Motor neuron (in vitro differentiated cells): ENCODE data around the gene NINJ2. TPM values are rescaled to one million over a fixed set of nuclear protein-coding genes. Genes with fewer than 3 reads are reported as not detected.
A peak's percentile ranks its signal among the peaks of the same experiment; 100 is the strongest.

Experiments
- ATAC-seq, 8 experiments: fragments of 200-7000 bp; cut with Tn5 transposase; replicated peaks in 6 of 8; 2 replicates each; pipeline ENCODE4 v1.8.0; 2021; ENCODE audit warnings: mild to moderate bottlenecking in 8 of 8, moderate library complexity in 8 of 8
- H3K27ac ChIP-seq, 2 donors: fragments of 250-450 bp; sonication (Bioruptor Pico); 2 replicates each; pipeline ENCODE4 v1.9.0; 2021; ENCODE audit warnings: antibody characterized with exemption in 2 of 2, mild to moderate bottlenecking in 2 of 2, moderate library complexity in 1 of 2
- H3K4me1 ChIP-seq, 2 donors: fragments of 250-450 bp; sonication (Bioruptor Pico); replicated peaks in 1 of 2; 2 replicates each; pipeline ENCODE4 v1.6.1; 2021; ENCODE audit warnings: antibody characterized with exemption in 2 of 2, mild to moderate bottlenecking in 2 of 2, moderate library complexity in 1 of 2
- H3K4me3 ChIP-seq, 5 donors: fragments of 250-450 bp; sonication (Bioruptor Pico); 2 replicates each; pipeline ENCODE4 v1.9.0; 2021; ENCODE audit warnings: antibody characterized with exemption in 5 of 5, mild to moderate bottlenecking in 5 of 5, moderate library complexity in 4 of 5
- WGBS, 10 experiments: fragments of 450-650 bp; shearing (Covaris generic); methylation state at CpG; one replicate each; pipeline ENCODE4 v1.0.0; 2022; 5-methylcytosine and 5-hydroxymethylcytosine counted together
- in situ Hi-C, 9 experiments: fragments of 400-800 bp; cut with MboI; loops; one replicate each; pipeline ENCODE4 v1.15.0; 2021; ENCODE audit warnings: low sequenced_read_pairs in 9 of 9, low pct_unique_long_range_greater_than_20kb in 2 of 9; ENCODE audit not compliant: unreplicated experiment in 9 of 9
- total RNA-seq, 8 experiments: library from RNA; unstranded; fragments of 300-600 nt; gene quantifications; 2 replicates each; pipeline versions ENCODE4 v1.2.3 to v1.2.4, GENCODE V29; 2022

The NINJ2 gene
- total RNA-seq, 8 experiments from 2014 or later: 0.21 to 4.5 (median 0.54) TPM; not detected in 1

DNA sequence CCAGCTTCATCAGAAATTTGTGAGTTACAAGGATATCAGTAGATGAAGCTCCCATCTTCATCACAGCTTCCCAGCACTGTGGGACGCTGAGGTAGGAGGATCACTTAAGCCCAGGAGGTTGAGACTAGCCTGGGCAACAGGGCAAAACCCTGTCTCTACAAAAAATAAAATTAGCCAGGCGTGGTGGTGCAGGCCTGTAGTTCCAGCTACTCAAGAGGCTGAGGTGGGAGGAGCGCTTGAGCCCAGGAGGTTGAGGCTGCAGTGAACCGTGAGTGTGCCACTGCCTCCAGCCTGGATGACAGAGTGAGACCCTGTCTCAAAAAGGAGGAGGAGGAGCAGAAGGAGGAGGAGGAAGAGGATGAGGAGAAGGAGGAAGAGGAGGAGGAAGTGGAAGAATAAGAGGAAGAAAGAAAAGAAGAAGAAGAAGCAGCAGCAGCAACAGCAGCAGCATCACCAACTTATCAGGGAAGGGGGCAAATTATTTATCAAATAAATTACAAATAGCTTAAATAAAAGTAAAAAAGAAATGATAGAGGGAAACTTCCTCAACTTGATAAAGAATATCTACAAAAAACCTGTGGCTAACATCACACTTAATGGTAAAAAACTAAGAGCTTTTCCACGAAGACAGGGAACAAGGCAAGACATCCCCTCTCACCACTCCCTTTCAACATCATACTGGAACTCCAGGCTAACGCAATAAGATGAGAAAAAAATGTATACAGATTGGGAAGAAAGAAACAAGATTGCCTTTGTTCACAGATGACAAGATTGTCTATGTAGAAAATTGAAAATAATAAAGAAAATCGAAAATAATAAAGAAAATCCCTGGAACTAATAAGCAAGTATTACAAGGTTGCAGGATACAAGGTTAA is 69.6 kb downstream of the NINJ2 start:
- no peak for ATAC-seq
- Histone ChIP-seq H3K27ac (no peak overlapping the region), H3K4me1 (peaks cover 0 to 10% of the 10 kb centered on the region in 2 donors), H3K4me3 (no peak overlapping the region)
- in situ Hi-C loops: loop anchor here in 1 of 9 experiments (25.0 kb wide), 1 partner anchor 169 kb away; the partner anchor contains the start of gene WNK1
- 40 to 68% (median 51%) methylated on average over 3 to 6 of the region's 7 CpGs; no CpG with 5 or more reads in 1 of the 10 experiments for WGBS, 10 experiments

DNA sequence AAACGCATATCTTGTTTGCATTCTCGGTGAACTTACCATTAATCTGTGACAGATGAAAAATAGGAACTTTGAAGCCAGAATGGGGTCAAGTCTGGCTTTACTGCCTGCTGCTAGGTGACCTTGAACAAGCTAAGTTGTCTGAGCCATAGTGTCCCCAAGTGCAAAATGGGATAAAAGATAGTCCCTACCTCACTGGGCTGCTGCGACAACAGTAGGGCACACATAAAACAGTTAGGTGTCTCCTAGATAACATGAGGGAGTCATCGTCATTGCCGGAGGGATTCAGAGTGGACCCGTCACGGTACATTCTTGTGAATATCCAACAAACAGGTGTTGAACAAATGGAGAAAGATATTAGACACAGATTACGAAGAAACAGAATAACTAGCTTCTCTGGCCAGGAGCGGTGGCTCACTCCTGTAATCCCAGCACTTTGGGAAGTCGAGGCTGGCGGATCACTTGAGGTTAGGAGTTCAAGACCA is 71.2 kb downstream of the NINJ2 start:
- Histone ChIP-seq H3K4me3 (no peak overlapping the region), H3K27ac (no peak overlapping the region), H3K4me1 (peaks cover 0 to 10% of the 10 kb centered on the region in 2 donors)
- 68 to 100% (median 94%) methylated on average over 1 to 9 of the region's 11 CpGs for WGBS, 10 experiments
- in situ Hi-C loops: loop anchor here in 1 of 9 experiments (25.0 kb wide), 1 partner anchor 170 kb away; the partner anchor contains the start of gene WNK1
- no peak for ATAC-seq

DNA sequence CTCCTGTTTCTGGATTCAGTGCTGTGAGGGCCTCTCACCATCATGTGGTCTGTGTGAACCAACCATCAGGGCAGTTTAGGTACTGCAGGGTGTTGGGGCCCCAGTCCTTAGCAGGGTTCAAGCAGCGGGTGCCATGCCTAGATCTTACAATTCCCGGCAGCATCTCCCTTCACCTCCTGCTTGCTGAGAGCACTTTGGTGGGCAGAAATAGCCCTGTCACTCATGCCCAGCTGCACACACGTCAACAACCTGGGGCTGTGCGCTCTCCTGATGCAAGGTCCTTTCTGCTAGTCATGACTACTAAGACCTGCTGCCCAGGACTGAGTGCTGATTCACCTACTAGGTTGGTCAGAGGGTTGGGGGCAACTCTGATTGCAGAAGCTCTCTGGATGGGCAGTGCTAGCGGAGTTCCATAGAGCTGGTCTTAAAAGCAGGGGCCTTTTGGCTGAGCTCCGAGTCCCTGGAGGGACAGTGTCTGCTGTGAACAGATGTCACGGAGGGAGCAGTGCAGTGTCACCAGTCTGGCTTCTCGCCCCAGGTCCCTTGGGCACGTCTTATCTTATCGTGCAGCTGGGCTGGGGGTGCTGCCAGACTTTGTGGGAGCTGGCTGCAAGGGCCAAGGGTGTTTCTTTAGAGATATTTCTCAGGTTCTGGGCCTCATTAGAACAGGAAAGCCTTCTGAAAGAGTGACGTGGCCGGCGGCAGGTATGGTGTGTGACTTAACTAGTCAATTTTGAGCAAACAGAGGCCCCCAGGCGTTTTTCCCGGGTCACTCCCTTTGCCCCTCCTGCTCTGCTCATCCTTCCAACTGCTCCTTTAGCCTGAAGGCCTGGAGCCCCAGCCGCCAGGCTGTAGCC is 71.8 kb downstream of the NINJ2 start:
- Histone ChIP-seq H3K27ac (no peak overlapping the region), H3K4me1 (peaks cover 0 to 10% of the 10 kb centered on the region in 2 donors), H3K4me3 (no peak overlapping the region)
- peak in 6 of 8 experiments; percentile 30 to 54 (median 40) for ATAC-seq
- in situ Hi-C loops: loop anchor here in 1 of 9 experiments (25.0 kb wide), 1 partner anchor 171 kb away; the partner anchor contains the start of gene WNK1
- 40 to 100% (median 84%) methylated on average over 1 to 6 of the region's 16 CpGs; no CpG with 5 or more reads in 4 of the 10 experiments for WGBS, 10 experiments

DNA sequence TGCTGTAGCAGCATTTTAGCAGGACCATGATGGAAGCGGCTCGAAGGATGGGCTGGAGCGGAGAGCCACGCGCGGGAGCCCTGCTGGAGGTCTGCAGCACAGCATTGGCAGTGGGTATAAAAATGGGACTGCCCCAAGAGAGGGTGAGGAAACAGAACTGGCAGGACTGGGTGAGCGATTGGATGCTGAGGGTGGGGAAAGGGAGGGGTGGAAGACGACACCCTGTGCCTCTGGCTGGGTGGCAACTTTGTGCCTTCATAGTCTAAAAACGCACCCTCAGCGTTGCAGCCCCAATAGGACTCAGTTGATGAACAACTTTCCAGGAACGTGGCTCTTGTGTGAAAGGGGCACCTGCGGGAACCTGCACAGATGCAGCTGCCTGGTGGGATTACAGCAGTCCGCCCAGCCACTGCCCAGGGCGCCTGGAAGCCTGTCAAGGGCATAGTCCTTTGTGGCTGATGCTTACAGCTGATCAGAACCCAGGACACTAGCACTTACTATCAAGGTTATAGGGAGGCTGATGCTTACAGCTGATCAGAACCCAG is 73.0 kb downstream of the NINJ2 start:
- 60 to 90% (median 74%) methylated on average over 2 to 6 of the region's 14 CpGs; no CpG with 5 or more reads in 4 of the 10 experiments for WGBS, 10 experiments

DNA sequence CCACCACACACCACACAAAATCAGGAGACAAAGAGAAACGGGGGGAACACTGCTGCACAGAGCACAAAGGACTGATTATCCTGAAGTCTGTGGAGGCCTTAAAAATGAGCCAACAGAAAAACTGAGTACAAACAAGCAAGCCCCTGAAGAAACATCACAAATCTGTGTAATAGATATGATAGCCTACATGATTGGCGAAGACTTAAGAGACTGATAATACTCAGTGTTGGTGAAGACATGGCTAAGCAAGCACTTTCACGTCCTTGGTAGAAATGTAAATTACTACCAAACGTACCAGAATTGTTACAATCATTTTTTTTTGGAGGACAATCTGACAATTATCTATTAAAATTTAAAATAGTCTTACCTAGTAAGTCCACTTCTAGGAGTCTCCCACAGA is 74.6 kb downstream of the NINJ2 start:
- no peak for ATAC-seq
- WGBS, 10 experiments: 27 to 100% (median 69%) methylated on average over 1 to 4 of the region's 4 CpGs
- in situ Hi-C loops: loop anchor here in 1 of 9 experiments (25.0 kb wide), 1 partner anchor 174 kb away; the partner anchor contains the start of gene WNK1
- peaks cover 0 to 10% of the 10 kb centered on the region in 2 donors for H3K4me1 ChIP-seq
- H3K27ac ChIP-seq: no peak overlapping the region
- H3K4me3 ChIP-seq: no peak overlapping the region

More for the DNA sequence above, 73.0 kb downstream of the NINJ2 start:
- H3K4me3 ChIP-seq: no peak overlapping the region
- in situ Hi-C loops: loop anchor here in 1 of 9 experiments (25.0 kb wide), 1 partner anchor 172 kb away; the partner anchor contains the start of gene WNK1
- H3K4me1 ChIP-seq: peaks cover 0 to 10% of the 10 kb centered on the region in 2 donors
- no peak for ATAC-seq
- no peak overlapping the region for H3K27ac ChIP-seq

DNA sequence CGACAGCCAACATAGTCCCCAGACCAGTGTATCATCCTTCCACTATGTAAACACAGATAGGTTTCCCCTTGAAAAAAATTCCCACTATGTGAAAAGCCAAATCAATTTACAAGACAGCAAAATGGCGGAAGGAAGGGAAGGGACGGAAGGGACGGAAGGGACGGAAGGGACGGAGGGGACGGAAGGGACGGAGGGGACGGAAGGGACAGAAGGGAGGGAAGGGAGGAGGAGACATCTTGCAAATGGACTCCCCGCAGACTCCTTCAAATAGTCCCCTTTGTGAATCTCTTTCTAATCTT is 75.3 kb downstream of the NINJ2 start:
- ATAC-seq: no peak
- H3K27ac ChIP-seq: no peak overlapping the region
- H3K4me1 ChIP-seq: peaks cover 0 to 10% of the 10 kb centered on the region in 2 donors
- H3K4me3 ChIP-seq: no peak overlapping the region
- in situ Hi-C loops: loop anchor here in 1 of 9 experiments (25.0 kb wide), 1 partner anchor 174 kb away; the partner anchor contains the start of gene WNK1
- WGBS, 10 experiments: 60 to 100% (median 81%) methylated on average over 1 to 9 of the region's 10 CpGs; no CpG with 5 or more reads in 1 of the 10 experiments

DNA sequence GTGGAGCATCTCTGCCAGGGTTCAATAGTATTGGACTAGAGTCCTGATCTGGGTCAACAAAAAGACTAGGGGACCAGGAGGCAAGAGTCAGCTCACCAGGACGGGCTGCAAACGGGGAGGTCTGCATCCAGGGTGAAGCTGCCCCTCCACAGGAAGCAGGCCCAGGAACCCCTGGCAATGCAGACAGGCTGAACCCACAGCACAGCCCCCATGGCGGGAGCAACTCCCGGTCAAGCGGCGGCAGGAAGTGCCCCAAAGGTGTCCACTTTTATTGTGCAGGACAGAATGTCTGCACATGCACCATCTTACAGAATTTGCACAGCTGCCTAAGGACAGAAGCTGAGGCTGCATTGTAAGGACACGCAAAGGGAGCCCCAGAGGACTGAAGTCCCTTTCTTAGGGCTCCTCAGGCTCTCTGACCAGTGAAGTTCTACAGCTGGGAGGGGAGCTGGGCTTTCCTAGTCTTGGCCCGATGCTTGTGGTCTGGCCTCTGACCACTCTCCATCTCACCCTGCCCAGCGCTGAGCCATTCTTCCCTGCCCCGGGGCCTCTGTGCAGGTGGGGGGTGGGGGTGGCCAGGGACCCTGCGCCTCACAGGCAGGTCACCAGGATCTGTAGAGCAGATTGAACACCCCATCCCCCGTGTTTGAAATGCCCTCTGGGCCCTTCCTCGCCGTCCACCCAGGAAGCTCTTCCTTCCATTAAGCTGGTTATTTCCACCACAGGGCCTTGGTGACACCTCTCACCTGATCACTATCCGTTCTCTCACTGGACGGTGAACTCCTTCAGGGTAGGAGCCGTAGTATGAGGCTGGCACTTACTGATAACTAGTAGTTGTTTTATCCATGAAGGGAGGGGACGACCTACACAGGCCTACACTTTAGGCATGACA is 75.9 kb downstream of the NINJ2 start:
- H3K4me1 ChIP-seq: peaks cover 0 to 10% of the 10 kb centered on the region in 2 donors
- 20 to 100% (median 75%) methylated on average over 1 to 7 of the region's 18 CpGs; no CpG with 5 or more reads in 3 of the 10 experiments for WGBS, 10 experiments
- H3K27ac ChIP-seq: no peak overlapping the region
- no peak for ATAC-seq
- H3K4me3 ChIP-seq: no peak overlapping the region
- in situ Hi-C loops: loop anchor here in 1 of 9 experiments (25.0 kb wide), 1 partner anchor 175 kb away; the partner anchor contains the start of gene WNK1

DNA sequence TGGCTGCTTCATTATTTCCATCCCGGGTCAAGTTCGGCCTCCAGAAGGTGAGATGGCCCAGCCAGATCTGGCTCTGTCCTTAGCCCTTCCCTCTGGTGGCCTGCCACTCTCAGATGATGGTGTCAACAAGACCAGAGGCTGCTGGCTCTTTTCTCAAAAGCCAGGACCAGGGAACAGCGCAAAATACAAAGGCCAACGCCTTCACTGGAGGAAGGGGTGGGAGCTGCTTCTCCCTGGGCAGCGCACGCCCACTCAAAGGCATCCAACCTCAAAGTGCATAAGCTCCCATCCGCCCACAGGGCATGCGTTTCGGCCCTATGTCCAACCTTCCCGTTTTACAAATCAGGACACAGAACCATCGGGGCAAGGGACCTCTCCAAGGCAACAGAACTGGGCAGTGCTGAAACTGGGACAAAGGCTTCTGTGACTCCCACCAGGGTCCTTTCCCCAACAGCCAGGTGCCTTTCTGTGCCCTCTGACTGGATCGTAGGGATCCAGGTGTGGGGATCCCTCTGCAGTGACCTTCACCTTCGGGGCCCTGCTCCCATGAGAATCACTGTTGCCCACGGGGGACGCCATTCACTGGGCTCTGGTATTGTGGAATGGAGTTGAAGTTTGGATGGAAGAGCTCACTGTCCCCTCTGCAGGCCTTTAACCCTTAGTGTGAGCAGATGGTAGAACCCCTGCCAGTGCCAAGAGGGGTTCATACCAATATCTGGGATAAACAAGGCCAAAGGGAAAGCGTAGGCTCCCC is 76.8 kb downstream of the NINJ2 start:
- 60 to 100% (median 79%) methylated on average over 1 to 6 of the region's 16 CpGs; no CpG with 5 or more reads in 4 of the 10 experiments for WGBS, 10 experiments
- Histone ChIP-seq H3K4me1 (peaks cover 0 to 3% of the 10 kb centered on the region in 2 donors), H3K27ac (no peak overlapping the region), H3K4me3 (no peak overlapping the region)
- in situ Hi-C loops: loop anchor here in 1 of 9 experiments (25.0 kb wide), 1 partner anchor 176 kb away; the partner anchor contains the start of gene WNK1
- peak in 1 of 8 experiments; percentile 36 for ATAC-seq

DNA sequence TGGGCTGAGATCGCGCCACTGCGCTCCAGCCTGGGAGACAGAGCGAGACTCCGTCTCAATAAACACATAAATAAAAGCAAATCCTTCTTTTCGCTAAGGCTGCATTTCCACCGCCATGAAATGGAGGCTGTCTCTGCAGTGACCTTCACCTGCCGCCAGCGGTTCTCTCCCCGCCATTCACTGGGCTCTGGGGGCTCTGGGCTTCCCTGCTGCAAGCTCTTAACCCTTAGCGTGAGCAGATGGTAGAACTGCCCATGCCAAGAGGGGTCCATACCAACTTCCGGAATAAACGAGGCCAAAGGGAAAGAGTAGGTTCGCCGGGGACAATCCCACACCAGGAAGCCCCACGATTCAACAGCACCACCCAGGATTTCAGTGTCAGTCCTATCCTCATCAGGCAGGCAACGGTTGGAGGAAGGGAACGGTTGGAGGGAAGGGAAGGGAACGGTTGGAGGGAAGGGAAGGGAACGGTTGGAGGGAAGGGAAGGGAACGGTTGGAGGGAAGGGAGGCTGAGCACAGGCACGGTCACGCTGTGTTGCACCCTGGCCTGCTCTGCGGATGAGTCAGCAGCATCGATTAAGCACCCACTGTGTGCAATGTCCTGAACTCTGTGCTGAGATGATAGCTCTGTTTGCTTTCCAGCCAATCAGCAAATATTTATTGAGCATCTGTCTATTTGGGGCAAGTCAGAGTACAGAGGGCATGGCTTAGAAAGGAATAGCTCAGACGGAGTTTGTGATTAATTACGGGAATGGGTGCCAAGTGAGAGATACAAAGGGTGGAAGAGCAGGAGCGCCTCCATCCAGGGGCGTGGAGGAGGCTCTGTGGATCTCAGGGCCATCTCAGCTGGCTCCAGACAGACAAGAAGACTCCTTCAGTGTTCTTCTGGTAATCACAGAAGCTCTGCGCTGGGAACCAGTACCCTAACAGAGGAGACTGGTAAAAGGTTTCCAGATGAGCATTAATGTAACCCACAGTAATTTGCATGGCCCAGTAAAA is 77.9 kb downstream of the NINJ2 start:
- 40 to 100% (median 88%) methylated on average over 1 to 16 of the region's 30 CpGs; no CpG with 5 or more reads in 1 of the 10 experiments for WGBS, 10 experiments
- Histone ChIP-seq H3K27ac (no peak overlapping the region), H3K4me1 (no peaks in the 10 kb centered on the region), H3K4me3 (no peak overlapping the region)
- ATAC-seq: no peak
- in situ Hi-C loops: loop anchor here in 1 of 9 experiments (25.0 kb wide), 1 partner anchor 177 kb away; the partner anchor contains the start of gene WNK1

DNA sequence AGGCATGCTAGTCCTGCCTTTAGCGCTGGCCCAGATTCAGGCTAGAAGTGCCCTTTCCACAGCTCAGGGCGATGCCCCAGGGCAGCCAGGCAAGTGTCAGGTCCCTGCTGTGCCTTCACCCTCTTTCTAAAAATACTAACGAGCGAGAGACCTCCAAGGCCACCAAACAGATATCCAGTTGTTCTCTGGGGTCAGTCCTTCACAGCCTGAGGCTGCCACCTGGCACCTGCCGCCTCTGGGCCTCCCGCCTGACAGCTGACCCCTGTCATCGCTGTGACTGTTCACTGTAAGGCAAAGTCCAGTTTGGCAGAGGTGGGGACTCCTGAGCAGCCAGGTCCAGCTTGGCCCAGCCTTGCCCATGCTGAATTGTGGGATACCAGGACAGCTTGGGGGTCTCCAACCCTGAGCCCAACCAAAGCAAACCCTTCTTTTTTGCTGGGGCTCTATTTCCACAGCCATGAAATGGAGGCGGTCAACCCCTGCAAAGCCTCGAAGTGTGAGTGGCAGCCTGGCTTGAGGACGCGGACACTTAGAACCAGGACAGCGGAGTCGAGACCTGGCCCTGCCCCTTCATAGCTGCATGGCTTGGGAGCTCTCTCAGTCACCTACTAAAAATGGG is 79.9 kb downstream of the NINJ2 start:
- no peak overlapping the region for H3K27ac ChIP-seq
- H3K4me3 ChIP-seq: no peak overlapping the region
- no peak for ATAC-seq
- in situ Hi-C loops: loop anchor here in 1 of 9 experiments (25.0 kb wide), 1 partner anchor 179 kb away; the partner anchor contains the start of gene WNK1
- WGBS, 10 experiments: 40 to 100% (median 75%) methylated on average over 1 to 9 of the region's 13 CpGs; no CpG with 5 or more reads in 5 of the 10 experiments
- peaks cover 11% of the 10 kb centered on the region in 2 donors for H3K4me1 ChIP-seq
